H1 (cell line): Measurements from ENCODE around the gene AZI2. TPM values are rescaled to one million over a fixed set of nuclear protein-coding genes. Genes with fewer than 3 reads are reported as not detected.

Experiments
- CTCF ChIA-PET: fragments of 300-600 bp; sonication (Branson Sonifier 250); formaldehyde crosslinking; loops from one replicate; lab custom pipeline; 2021; ENCODE audit not compliant: partially characterized antibody; lab: Charles Lee
- POLR2A ChIA-PET: fragments of 300-600 bp; sonication (Branson Sonifier 250); formaldehyde crosslinking; loops from one replicate; lab custom pipeline; 2021; ENCODE audit warnings: inconsistent platforms; ENCODE audit not compliant: partially characterized antibody; lab: Charles Lee
- DNase-seq, 2 experiments: peaks; one replicate each; pipeline versions ENCODE4 v3.0.0 to v3.0.0-alpha.2; 2010 to 2022; ENCODE audit warnings: low spot score in 2 of 2, low read depth in 1 of 2, mixed read lengths in 1 of 2
- FAIRE-seq: peaks from 2 replicates; lab custom pipeline; 2011; peaks lifted over from hg19 to GRCh38; lab: Jason Lieb, UNC
- H2AFZ ChIP-seq: 2 replicates; pipeline ENCODE4 v1.8.1; 2012; ENCODE audit warnings: low read length, inconsistent platforms
- H2AK5ac ChIP-seq: 2 replicates; pipeline ENCODE4 v1.6.1; 2013; ENCODE audit warnings: low read depth, low read length
- H2BK120ac ChIP-seq: replicated peaks from 2 replicates; pipeline ENCODE3; 2013; ENCODE audit warnings: low read depth, low read length, inconsistent platforms
- H2BK12ac ChIP-seq: 2 replicates; pipeline ENCODE4 v1.6.1; 2013; ENCODE audit warnings: low read depth, low read length
- H2BK15ac ChIP-seq: 2 replicates; pipeline ENCODE4 v1.6.1; 2013; ENCODE audit warnings: low read length
- H2BK20ac ChIP-seq: 2 replicates; pipeline ENCODE4 v1.6.1; 2013; ENCODE audit warnings: low read length
- H2BK5ac ChIP-seq: 2 replicates; pipeline ENCODE4 v1.6.1; 2013; ENCODE audit warnings: low read depth, low read length
- H3K14ac ChIP-seq: 2 replicates; pipeline ENCODE4 v1.6.1; 2013; ENCODE audit warnings: inconsistent platforms; ENCODE audit not compliant: insufficient read length
- H3K18ac ChIP-seq: 2 replicates; pipeline ENCODE4 v1.6.1; 2013; ENCODE audit warnings: low read length; ENCODE audit errors: extremely low read depth
- H3K23ac ChIP-seq: 2 replicates; pipeline ENCODE4 v1.6.1; 2013; ENCODE audit warnings: inconsistent platforms; ENCODE audit not compliant: insufficient read length
- H3K23me2 ChIP-seq: 2 replicates; pipeline ENCODE4 v1.6.1; 2013; ENCODE audit warnings: low read depth, low read length
- H3K27ac ChIP-seq: 2 replicates; pipeline ENCODE4 v1.6.1; 2011; ENCODE audit warnings: low read depth, low read length, inconsistent platforms
- H3K27me3 ChIP-seq, 4 experiments: replicated peaks in 1 of 4; 1 replicate in 1 of 4; 2 replicates in 3 of 4; pipeline versions ENCODE4 v1.6.1 to v1.8.1; 2011 to 2013; ENCODE audit warnings: low read length in 3 of 4, mild to moderate bottlenecking in 3 of 4, inconsistent platforms in 2 of 4, mixed read lengths in 2 of 4, moderate library complexity in 1 of 4; ENCODE audit not compliant: control insufficient read depth in 3 of 4, insufficient read depth in 3 of 4; ENCODE audit errors: extremely low read depth in 1 of 4
- H3K36me3 ChIP-seq, 4 experiments: 2 replicates each; pipeline versions ENCODE4 v1.6.1 to v1.8.1; 2011 to 2013; ENCODE audit warnings: mild to moderate bottlenecking in 4 of 4, low read length in 3 of 4, moderate library complexity in 2 of 4, control low read depth in 1 of 4, inconsistent platforms in 1 of 4; ENCODE audit not compliant: insufficient read depth in 4 of 4, control insufficient read depth in 2 of 4
- H3K4ac ChIP-seq: replicated peaks from 2 replicates; pipeline ENCODE3; 2013; ENCODE audit warnings: low read length, low read depth, mixed read lengths, inconsistent platforms; ENCODE audit not compliant: insufficient read length
- H3K4me1 ChIP-seq, 4 experiments: replicated peaks in 1 of 4; 1 replicate in 1 of 4; 2 replicates in 3 of 4; pipeline versions ENCODE4 v1.6.1 to v1.8.1; 2011 to 2013; ENCODE audit warnings: low read length in 3 of 4, inconsistent platforms in 2 of 4, mixed read lengths in 1 of 4; ENCODE audit not compliant: insufficient read depth in 4 of 4, control insufficient read depth in 3 of 4
- H3K4me2 ChIP-seq, 2 experiments: 2 replicates each; pipeline versions ENCODE4 v1.6.1 to v1.8.1; 2011 to 2013; ENCODE audit warnings: low read depth in 2 of 2, low read length in 2 of 2, control low read depth in 1 of 2, inconsistent platforms in 1 of 2, mild to moderate bottlenecking in 1 of 2; ENCODE audit not compliant: insufficient read depth in 1 of 2
- H3K4me3 ChIP-seq, 4 experiments: fragments of 200-600, 300-600 bp in 1 of 4; sonication (generic), shearing (Covaris generic), sonication (Bioruptor Twin) in 1 of 4; 2 replicates each; pipeline versions ENCODE4 v1.5.1 to v1.8.1; 2011 to 2016; ENCODE audit warnings: low read length in 4 of 4, low read depth in 3 of 4, control low read depth in 2 of 4, inconsistent platforms in 2 of 4, mild to moderate bottlenecking in 2 of 4, mixed read lengths in 1 of 4, moderate library complexity in 1 of 4; ENCODE audit not compliant: insufficient read depth in 2 of 4; ENCODE audit errors: extremely low read depth in 1 of 4
- H3K56ac ChIP-seq: replicated peaks from 2 replicates; pipeline ENCODE3; 2013; ENCODE audit warnings: low read depth, mild to moderate bottlenecking, mixed read lengths, low read length, inconsistent platforms; ENCODE audit not compliant: insufficient read length
- H3K79me1 ChIP-seq: 2 replicates; pipeline ENCODE4 v1.6.1; 2013; ENCODE audit warnings: low read depth, low read length, control low read depth
- H3K79me2 ChIP-seq, 2 experiments: 2 replicates each; pipeline versions ENCODE4 v1.6.1 to v1.8.1; 2012 to 2013; ENCODE audit warnings: low read length in 2 of 2, mild to moderate bottlenecking in 2 of 2, inconsistent platforms in 1 of 2; ENCODE audit not compliant: insufficient read depth in 2 of 2, control insufficient read depth in 1 of 2
- H3K9ac ChIP-seq, 4 experiments: replicated peaks in 1 of 4; 1 replicate in 1 of 4; 2 replicates in 3 of 4; pipeline versions ENCODE4 v1.6.1 to v1.8.1; 2011 to 2013; ENCODE audit warnings: low read depth in 3 of 4, low read length in 3 of 4, control low read depth in 2 of 4, mild to moderate bottlenecking in 2 of 4, moderate library complexity in 2 of 4, inconsistent platforms in 1 of 4; ENCODE audit errors: extremely low read depth in 1 of 4
- H3K9me3 ChIP-seq, 2 experiments: 2 replicates each; pipeline versions ENCODE4 v1.6.1 to v1.8.1; 2012 to 2013; ENCODE audit warnings: mild to moderate bottlenecking in 2 of 2, moderate library complexity in 2 of 2, control low read depth in 1 of 2, inconsistent platforms in 1 of 2, low read depth in 1 of 2, low read length in 1 of 2, mixed read lengths in 1 of 2; ENCODE audit not compliant: insufficient read depth in 2 of 2
- H4K20me1 ChIP-seq, 2 experiments: replicated peaks in 1 of 2; 2 replicates each; pipeline versions ENCODE3 to v1.8.1; 2011 to 2013; ENCODE audit warnings: inconsistent platforms in 2 of 2, low read length in 2 of 2, mild to moderate bottlenecking in 1 of 2; ENCODE audit not compliant: insufficient read depth in 2 of 2, control insufficient read depth in 1 of 2
- H4K5ac ChIP-seq: 2 replicates; pipeline ENCODE4 v1.6.1; 2013; ENCODE audit warnings: low read length, low read depth, mixed read lengths, inconsistent platforms; ENCODE audit not compliant: insufficient read length
- H4K8ac ChIP-seq: 2 replicates; pipeline ENCODE4 v1.8.0; 2013; ENCODE audit warnings: mild to moderate bottlenecking, moderate library complexity, low read length, inconsistent platforms; ENCODE audit not compliant: insufficient read depth; ENCODE audit errors: extremely low read depth
- H4K91ac ChIP-seq: replicated peaks from 2 replicates; pipeline ENCODE3; 2013; ENCODE audit warnings: low read length, mixed read lengths, inconsistent platforms; ENCODE audit not compliant: insufficient read length
- JUND ChIP-seq: IDR thresholded peaks from 2 replicates; pipeline ENCODE4 v1.6.1; 2011; ENCODE audit warnings: mild to moderate bottlenecking, improper control_type of control experiment, low read length
- KDM1A ChIP-seq: fragments of 200-600, 300-600 bp; sonication (generic); IDR thresholded peaks from 2 replicates; pipeline ENCODE4 v1.7.1; 2016; ENCODE audit warnings: mild to moderate bottlenecking, low read length, borderline replicate concordance
- PHF8 ChIP-seq: fragments of 200-600 bp; sonication (generic); conservative IDR thresholded peaks from 2 replicates; pipeline ENCODE4 v1.7.1; 2012; ENCODE audit warnings: low read depth, mild to moderate bottlenecking, inconsistent platforms, low read length, moderate library complexity
- SIRT6 ChIP-seq: IDR thresholded peaks from one replicate; pipeline ENCODE4 v1.7.1; 2012; ENCODE audit warnings: low read length, inconsistent platforms
- SP4 ChIP-seq: IDR thresholded peaks from 2 replicates; pipeline ENCODE4 v1.6.1; 2012; ENCODE audit warnings: low read length, inconsistent platforms
- TBP ChIP-seq: IDR thresholded peaks from 2 replicates; pipeline ENCODE4 v1.6.1; 2011; ENCODE audit warnings: low read depth, low read length, improper control_type of control experiment
- WGBS, 2 experiments: shearing (Covaris generic) in 1 of 2; methylation state at CpG; one replicate each; pipeline versions ENCODE4 v1.1.6 to v1.1.7; 2013 to 2015; ENCODE audit warnings: low lambda C conversion rate in 2 of 2, mixed read lengths in 2 of 2, inconsistent platforms in 1 of 2, low coverage in 1 of 2, missing lambda C conversion rate in 1 of 2; ENCODE audit not compliant: insufficient replicate concordance in 2 of 2, insufficient coverage in 1 of 2, insufficient read length in 1 of 2; ENCODE audit errors: extremely low coverage in 1 of 2, missing lambda C conversion rate in 1 of 2; 5-methylcytosine and 5-hydroxymethylcytosine counted together
- polyA plus RNA-seq, 7 experiments: library from polyadenylated mRNA; depleted of rRNA in 3 of 7; stranded (reverse) in 5 of 7; unstranded in 2 of 7; fragments of >200 nt in 5 of 7; fragments of 200-250 nt in 2 of 7; gene quantifications; 1 replicate in 5 of 7; 2 replicates in 1 of 7; 4 replicates in 1 of 7; pipeline versions ENCODE4 v1.2.1 to v1.2.3, GENCODE V29; 2011 to 2013; ENCODE audit warnings: missing spikeins in 2 of 7, mixed read lengths in 2 of 7
- total RNA-seq: library from RNA; stranded (reverse); fragmentation: NEBNext Ultra II Directional; extraction: Animal tissue kit (Norgen Biotek cat#: 25700); gene quantifications from 2 replicates; pipeline ENCODE4 v1.2.1, GENCODE V29; 2021

Gene AZI2
- total and polyA plus RNA-seq, 2 of the 8 experiments (the other 6 are each of a cell fraction or from before 2014, with no cell fraction given) = 17.4 to 39.2 TPM

DNA sequence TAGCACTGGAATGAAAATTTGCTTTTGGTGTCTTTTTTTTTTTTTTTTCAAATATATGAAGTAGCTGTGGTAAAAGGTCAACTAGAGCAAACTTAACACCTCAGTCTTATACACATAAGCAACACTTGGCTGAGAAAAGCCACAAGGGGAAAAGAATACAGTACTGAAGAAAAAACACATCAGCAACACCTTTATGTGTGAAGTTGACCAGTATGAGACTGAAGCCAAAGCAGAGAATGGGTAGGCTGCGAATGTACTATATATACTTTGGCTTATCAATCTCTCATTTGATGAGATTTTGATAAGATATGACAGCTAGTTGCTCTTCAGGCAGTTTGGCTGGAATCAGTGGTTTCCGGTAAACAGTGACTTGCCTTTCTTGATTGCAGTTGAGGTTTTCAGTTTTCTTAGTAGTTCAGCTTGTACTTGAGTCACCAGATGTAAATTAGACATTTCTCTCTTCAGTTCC, 22.1 kb downstream of the AZI2 start:
- H3K79me2 ChIP-seq = no peaks in the 10 kb centered on the region
- no peak overlapping the region for H3K23ac ChIP-seq
- no peak overlapping the region for H3K4me3 ChIP-seq
- no peaks in the 10 kb centered on the region for H3K4me1 ChIP-seq
- no peak for TF ChIP-seq SP4
- TF ChIP-seq KDM1A = no peak
- no peak for TF ChIP-seq JUND
- no peak for TF ChIP-seq PHF8
- TF ChIP-seq SIRT6 = no peak
- TF ChIP-seq TBP = no peak
- H2BK5ac ChIP-seq = no peak overlapping the region
- H3K79me1 ChIP-seq = no peaks in the 10 kb centered on the region
- H2BK20ac ChIP-seq = no peak overlapping the region
- H2BK15ac ChIP-seq = no peak overlapping the region
- no peak overlapping the region for H3K18ac ChIP-seq
- no peak overlapping the region for H2AK5ac ChIP-seq
- peaks cover 0 to 26% (median 1%) of the 10 kb centered on the region in 4 experiments; a peak in 2 of 8 replicates for H3K36me3 ChIP-seq
- no peak overlapping the region for H4K91ac ChIP-seq
- no peak overlapping the region for H3K4me2 ChIP-seq
- no peak overlapping the region for H2AFZ ChIP-seq
- H3K23me2 ChIP-seq = no peaks in the 10 kb centered on the region
- no peak overlapping the region for H4K5ac ChIP-seq
- no peak overlapping the region for H3K56ac ChIP-seq
- no peak overlapping the region for H3K9ac ChIP-seq
- no peak for DNase-seq
- no peak overlapping the region for H3K27ac ChIP-seq
- FAIRE-seq = no peak
- no peaks in the 10 kb centered on the region for H3K9me3 ChIP-seq
- H3K27me3 ChIP-seq = no peaks in the 10 kb centered on the region
- no peak overlapping the region for H2BK12ac ChIP-seq
- ChIA-PET CTCF (interaction anchor here (0.5 to 4.8 kb wide), 14 partner anchors 9 to 856 kb away, joined by 3 to 41 read pairs (median 4); partner anchors contain the start of gene EOMES), POLR2A (interaction anchor here (0.6 kb wide), 1 partner anchor 421 kb away, joined by 4 read pairs; no protein-coding TSS in a partner anchor)
- no peak overlapping the region for H4K8ac ChIP-seq
- 82% methylated on average over 2 of the region's 2 CpGs; no CpG with 5 or more reads in 1 of the 2 experiments for WGBS, 2 experiments
- H4K20me1 ChIP-seq = peaks cover 0 to 1% of the 10 kb centered on the region in 2 experiments
- no peak overlapping the region for H2BK120ac ChIP-seq
- no peak overlapping the region for H3K4ac ChIP-seq
- H3K14ac ChIP-seq = no peak overlapping the region
